Left forelimb (tissue), 1 donor: Measurements from ENCODE around the gene UST.

Experiments
- DNase-seq: peaks from one replicate; pipeline ENCODE4 v3.0.0-alpha.2; 2018; ENCODE audit warnings: low spot score

Gene UST

GRCh38 chr6:149006671-149007070 is 259.8 kb downstream of the UST start:
- no peak for DNase-seq

GRCh38 chr6:149007846-149008245 is 261.0 kb downstream of the UST start:
- no peak for DNase-seq

DNA sequence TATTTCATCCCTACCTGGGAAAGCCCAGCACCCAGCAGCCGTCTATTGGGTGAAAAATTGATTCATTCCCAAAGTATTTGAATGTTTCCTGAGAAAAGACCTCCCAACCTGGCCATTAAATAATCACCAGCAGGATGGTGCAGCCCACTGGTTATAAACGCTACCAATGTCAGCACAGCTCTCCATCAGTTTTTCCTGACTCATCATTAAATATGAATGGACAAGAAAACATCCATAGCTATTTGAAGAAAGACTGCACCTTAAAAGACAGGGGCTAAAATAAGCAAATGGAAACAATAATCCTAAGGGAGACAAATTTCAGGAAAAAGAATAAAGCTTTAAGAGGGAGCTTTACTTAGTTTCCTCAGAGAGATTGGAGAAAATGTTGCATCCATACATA is 261.9 kb downstream of the UST start:
- no peak for DNase-seq

DNA sequence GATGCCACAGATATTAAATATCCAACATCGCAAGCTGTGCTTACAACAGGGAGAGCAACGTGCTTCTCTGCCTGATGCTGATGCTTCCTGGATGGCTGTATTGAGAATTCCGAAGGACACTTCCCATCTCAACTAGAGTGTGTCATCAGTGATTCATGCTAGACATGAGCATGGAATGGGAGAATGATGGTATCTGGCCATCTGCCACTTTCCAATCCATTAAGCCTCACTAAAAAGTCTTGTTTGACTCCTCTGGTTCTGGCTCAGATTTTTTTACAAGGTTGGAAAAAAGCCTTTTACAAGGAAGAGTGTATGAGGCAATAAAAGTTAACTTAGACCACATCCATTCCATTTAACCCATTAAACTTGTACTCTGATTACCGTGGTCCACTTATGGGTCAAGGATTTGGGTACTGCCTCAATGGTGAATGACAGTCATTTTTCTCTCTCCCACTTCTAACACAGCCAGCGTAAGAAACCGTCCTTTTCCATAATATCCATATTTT is 265.3 kb downstream of the UST start:
- no peak for DNase-seq

- no peak for DNase-seq
Measured at GRCh38 chr6:149013586-149014344, 266.9 kb downstream of the UST start.

- DNase-seq = no peak
Measured at GRCh38 chr6:149014631-149015534, 268.1 kb downstream of the UST start.

- no peak for DNase-seq
Measured at GRCh38 chr6:149015535-149016525, 269.0 kb downstream of the UST start.

DNA sequence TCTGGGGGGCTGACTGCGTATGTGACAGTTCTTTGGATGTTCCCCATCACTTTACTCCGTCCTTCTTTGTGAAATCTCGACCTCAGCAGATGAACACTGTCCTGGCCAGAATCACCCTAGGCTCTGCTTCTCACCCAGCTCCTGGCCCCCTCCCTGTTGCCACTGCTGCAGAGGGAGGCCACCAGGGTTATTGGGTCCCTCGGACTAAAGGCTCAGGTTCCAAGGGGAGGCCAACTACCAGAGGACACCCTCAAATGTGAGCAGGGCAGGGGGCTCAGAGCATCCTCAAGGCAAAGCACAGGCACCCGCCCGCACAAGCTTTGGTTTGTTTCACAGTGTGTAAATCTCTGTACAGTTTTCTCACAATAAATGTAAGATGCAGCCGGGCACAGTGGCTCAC is 269.9 kb downstream of the UST start:
- no peak for DNase-seq

GRCh38 chr6:149020319-149020718 is 273.5 kb downstream of the UST start:
- no peak for DNase-seq

GRCh38 chr6:149024361-149024760 is 277.5 kb downstream of the UST start:
- no peak for DNase-seq

GRCh38 chr6:149025061-149025460 is 278.2 kb downstream of the UST start:
- no peak for DNase-seq

GRCh38 chr6:149026530-149026942 is 279.7 kb downstream of the UST start:
- DNase-seq = no peak

DNA sequence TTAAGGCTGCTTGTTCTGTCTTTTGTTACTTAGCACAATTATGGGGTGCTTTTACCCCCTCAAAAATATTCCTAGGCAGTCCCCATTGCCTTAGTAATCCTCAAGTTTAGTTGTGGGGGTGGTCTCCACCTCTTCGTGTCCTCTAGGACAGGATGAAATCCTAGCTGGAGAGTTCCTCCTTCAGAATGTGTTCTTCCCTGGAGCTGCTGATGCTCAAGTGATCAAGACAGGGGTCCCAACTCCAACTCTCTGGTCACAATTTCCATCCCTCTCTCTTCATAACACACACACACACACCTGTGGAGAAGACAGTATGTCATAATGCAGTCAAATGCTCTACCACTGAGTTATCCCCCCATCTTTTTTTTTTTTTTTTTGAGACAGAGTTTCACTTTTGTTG is 280.7 kb downstream of the UST start:
- DNase-seq = no peak

DNA sequence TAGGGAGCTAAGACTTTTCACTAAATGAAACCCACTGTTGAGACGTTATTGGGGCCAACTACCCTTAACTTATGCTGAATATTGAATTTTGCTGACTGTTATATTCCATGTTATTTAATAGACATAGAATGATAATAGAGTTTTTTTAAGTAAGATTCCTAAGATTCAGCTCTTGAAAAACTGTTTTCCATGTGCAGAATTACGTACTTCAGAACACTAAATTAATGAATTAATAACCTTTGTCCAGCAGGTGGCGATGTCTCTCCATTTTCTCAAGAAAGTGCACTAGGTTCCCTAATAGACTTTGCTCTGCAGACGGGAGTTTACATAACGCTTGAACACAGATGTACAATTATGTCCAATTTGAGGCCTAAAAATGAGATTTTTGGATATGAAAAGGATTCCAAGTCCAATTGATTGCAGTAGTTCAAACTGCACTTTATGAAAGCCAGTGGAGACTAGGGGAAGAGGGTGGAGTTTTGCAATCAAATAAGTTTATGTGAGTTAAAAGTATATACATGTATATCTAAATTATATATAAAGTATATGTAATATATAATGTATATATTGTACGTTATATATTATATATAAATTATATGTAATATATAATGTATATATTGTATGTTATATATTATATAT is 282.1 kb downstream of the UST start:
- no peak for DNase-seq

- DNase-seq = no peak
Measured at GRCh38 chr6:149031201-149031858, 284.5 kb downstream of the UST start.

DNA sequence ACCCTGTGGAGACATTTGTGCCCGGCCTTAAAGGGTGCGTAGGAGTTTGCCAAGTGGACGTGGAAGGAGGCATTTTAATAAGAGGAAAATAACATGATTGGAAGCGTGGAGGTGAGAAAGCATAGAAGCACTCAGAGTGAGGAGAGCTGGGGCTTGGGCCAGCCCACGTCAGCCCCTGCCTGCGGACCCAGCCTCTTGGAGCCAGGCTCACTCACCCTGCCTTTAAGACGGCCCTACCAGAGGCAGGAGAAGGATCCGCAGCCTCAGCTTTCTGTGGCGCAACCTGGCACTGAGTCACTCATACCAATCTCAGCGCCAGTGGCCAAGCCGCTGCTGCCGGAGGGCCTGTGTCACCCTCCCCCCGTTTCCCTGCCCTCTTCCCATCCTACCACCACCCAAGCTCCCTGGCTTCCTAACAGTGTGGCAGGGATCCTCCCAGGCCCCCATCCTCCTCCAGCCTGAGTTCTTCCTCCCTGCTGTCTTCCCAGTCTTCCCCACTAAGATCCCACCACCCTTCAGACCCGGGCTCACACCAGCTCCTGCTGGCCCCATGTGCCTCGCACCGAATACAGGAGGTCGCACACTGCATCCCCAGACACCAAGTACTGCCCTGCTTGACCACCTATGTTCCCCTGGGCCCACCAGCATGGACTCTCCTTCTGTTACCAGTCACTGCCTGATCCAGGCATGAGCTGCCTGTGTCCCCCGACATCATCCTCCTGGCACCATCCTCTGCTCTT is 285.2 kb downstream of the UST start:
- DNase-seq = no peak

GRCh38 chr6:149032599-149033405 is 286.0 kb downstream of the UST start:
- DNase-seq = no peak

DNA sequence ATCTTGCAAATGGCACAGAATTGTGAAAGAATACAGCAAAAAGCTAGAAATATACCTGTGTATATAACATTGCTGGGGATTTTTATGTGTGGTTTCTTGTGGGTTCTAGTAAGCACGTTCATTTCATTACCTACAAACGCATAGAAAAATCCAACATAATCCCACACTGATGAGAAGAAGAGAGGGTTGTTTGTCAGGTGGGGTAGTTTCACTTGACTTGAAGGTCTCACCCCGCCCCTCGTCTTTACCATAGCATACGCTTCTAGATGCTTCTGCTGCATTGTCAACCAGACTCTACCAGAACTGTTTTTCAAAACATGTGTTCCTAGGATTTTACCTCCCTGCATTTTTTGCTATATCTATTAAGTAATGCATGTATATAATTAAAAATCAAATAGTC is 286.6 kb downstream of the UST start:
- DNase-seq = no peak

- no peak for DNase-seq
Measured at GRCh38 chr6:149035766-149036165, 288.9 kb downstream of the UST start.
